ENCODE results near the gene PIEZO2. TPM values are rescaled to one million over a fixed set of nuclear protein-coding genes. Genes with fewer than 3 reads are reported as not detected.
"Not testable (repeated sequence)": the region's sequence is repeated elsewhere in the genome, so short reads cannot be mapped to it uniquely, and the experiment has no call there.

The PIEZO2 gene
- polyA plus RNA-seq (2013), result 1.4 and 1.6 TPM in 2 replicates

DNA sequence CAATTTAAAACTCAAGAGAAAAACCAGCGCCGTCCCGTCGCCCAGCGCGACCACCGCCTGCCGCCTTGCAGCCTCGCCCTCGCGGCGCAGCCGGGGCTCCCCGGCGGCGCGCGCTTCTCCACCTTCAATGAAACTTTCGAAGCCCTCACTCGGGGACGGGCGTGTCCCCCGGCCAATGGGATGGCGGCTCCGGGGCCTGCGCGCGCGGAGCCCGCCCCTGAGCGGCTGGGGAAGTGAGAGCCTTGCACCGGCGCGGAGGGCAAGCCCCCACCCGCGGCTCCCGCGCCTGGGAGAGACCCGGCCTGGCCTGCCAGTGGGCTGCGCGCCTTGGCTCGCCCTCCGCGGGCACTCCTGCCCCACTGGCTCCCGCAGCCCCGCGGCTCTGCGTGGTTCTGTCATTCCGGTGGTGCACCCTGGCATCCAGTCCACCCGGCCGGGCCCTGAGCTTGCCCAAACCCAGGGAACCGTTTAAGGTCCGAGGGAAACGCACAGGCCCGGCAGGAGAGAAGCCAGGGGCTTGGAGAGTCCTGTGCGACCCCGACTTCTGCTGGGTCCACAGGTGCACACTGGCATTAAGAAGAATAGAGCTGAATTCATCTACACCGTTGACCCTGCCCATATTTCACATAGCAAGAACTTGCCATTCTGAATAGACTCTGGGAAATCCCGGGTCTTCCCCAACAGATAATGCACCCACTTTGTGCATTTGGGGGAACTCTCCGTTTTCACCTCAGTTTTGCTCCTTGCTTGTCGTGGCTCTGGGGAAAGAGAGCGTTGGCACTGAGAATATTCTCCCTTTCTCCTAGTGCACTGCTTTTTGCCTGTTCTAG is at the start of gene PIEZO2:
PIEZO2 (minus strand) TSS at position 129 of the 830 bp plus-strand sequence. CDS start 981 bp downstream, outside the sequence.
- Histone ChIP-seq H3K4me2 (ENCODE audit: low read length) (peak within 1 kb of the TSS; percentile 86), H3K27ac (ENCODE audit: low read depth, low read length) (no peak within 1 kb of the TSS), H4K8ac (ENCODE audit: low read depth, low read length) (peak within 1 kb of the TSS; percentile 32), H2AK5ac (ENCODE audit: low read length) (no peak within 1 kb of the TSS), H4K12ac (ENCODE audit: low read depth, low read length) (peak within 1 kb of the TSS; percentile 51), H2BK120ac (ENCODE audit: insufficient read depth, low read length, poor library complexity) (peak within 1 kb of the TSS; percentile 24), H3K9ac (ENCODE audit: low read length) (no peak within 1 kb of the TSS), H2BK5ac (ENCODE audit: low read depth, low read length, poor library complexity) (no peak within 1 kb of the TSS), H3K14ac (ENCODE audit: low read length) (peak within 1 kb of the TSS; percentile 25), H3K4me1 (ENCODE audit: control insufficient read depth in 1 of 2, insufficient read depth in 2 of 2, low read length in 2 of 2) (peaks cover 10% of the 10 kb centered on the region in 2 experiments), H3K9me3 (ENCODE audit: insufficient read depth, low read depth, low read length) (peaks cover 1% of the 10 kb centered on the region), H3K36me3 (ENCODE audit: control insufficient read depth in 1 of 2, insufficient read depth in 2 of 2, low read length in 2 of 2) (no peaks in the 10 kb centered on the region), H3K79me2 (ENCODE audit: control insufficient read depth, insufficient read depth, low read length, poor library complexity) (no peaks in the 10 kb centered on the region), H3K4ac (ENCODE audit: low read depth, low read length) (no peak within 1 kb of the TSS), H2AFZ (ENCODE audit: insufficient read depth, low read length, poor library complexity) (peak within 1 kb of the TSS; percentile 81), H4K91ac (ENCODE audit: low read depth, low read length) (no peak within 1 kb of the TSS), H3K18ac (ENCODE audit: low read length) (peak within 1 kb of the TSS; percentile 56), H3K27me3 (ENCODE audit: insufficient read depth, low read length) (peaks cover 41% of the 10 kb centered on the region), H3K79me1 (ENCODE audit: low read length) (no peaks in the 10 kb centered on the region), H3K23ac (ENCODE audit: low read length) (no peak within 1 kb of the TSS), H3K4me3 (ENCODE audit: low read depth, low read length) (peak within 1 kb of the TSS; percentile 65), H2BK12ac (ENCODE audit: low read length) (no peak within 1 kb of the TSS)
- WGBS (ENCODE audit: extremely low coverage, insufficient coverage, insufficient read length), result no CpG with 5 or more reads among the region's 62 CpGs
- DNase-seq, result no peak

- Histone ChIP-seq H2BK12ac (ENCODE audit: low read length) (no peak overlapping the region), H3K79me1 (ENCODE audit: low read length) (no peaks in the 10 kb centered on the region), H4K12ac (ENCODE audit: low read depth, low read length) (no peak overlapping the region), H4K8ac (ENCODE audit: low read depth, low read length) (no peak overlapping the region), H3K9ac (ENCODE audit: low read length) (no peak overlapping the region), H3K79me2 (ENCODE audit: control insufficient read depth, insufficient read depth, low read length, poor library complexity) (no peaks in the 10 kb centered on the region), H2AFZ (ENCODE audit: insufficient read depth, low read length, poor library complexity) (no peak overlapping the region), H3K18ac (ENCODE audit: low read length) (no peak overlapping the region), H2BK120ac (ENCODE audit: insufficient read depth, low read length, poor library complexity) (no peak overlapping the region), H4K91ac (ENCODE audit: low read depth, low read length) (no peak overlapping the region), H3K9me3 (ENCODE audit: insufficient read depth, low read depth, low read length) (no peaks in the 10 kb centered on the region), H2BK5ac (ENCODE audit: low read depth, low read length, poor library complexity) (no peak overlapping the region), H3K27ac (ENCODE audit: low read depth, low read length) (no peak overlapping the region), H3K4me2 (ENCODE audit: low read length) (no peak overlapping the region), H3K4me3 (ENCODE audit: low read depth, low read length) (no peak overlapping the region), H3K4me1 (ENCODE audit: control insufficient read depth in 1 of 2, insufficient read depth in 2 of 2, low read length in 2 of 2) (no peaks in the 10 kb centered on the region), H3K36me3 (ENCODE audit: control insufficient read depth in 1 of 2, insufficient read depth in 2 of 2, low read length in 2 of 2) (no peaks in the 10 kb centered on the region), H3K14ac (ENCODE audit: low read length) (no peak overlapping the region), H3K23ac (ENCODE audit: low read length) (no peak overlapping the region), H3K27me3 (ENCODE audit: insufficient read depth, low read length) (no peaks in the 10 kb centered on the region), H3K4ac (ENCODE audit: low read depth, low read length) (no peak overlapping the region), H2AK5ac (ENCODE audit: low read length) (no peak overlapping the region)
- DNase-seq, result no peak
- WGBS (ENCODE audit: extremely low coverage, insufficient coverage, insufficient read length), result no CpG with 5 or more reads among the region's 2 CpGs
Observed at GRCh38 chr18:11183637-11184036, 34.3 kb upstream of the PIEZO2 start.

GRCh38 chr18:11181629-11182028 is 32.3 kb upstream of the PIEZO2 start:
- WGBS (ENCODE audit: extremely low coverage, insufficient coverage, insufficient read length), result no CpG with 5 or more reads among the region's 1 CpG
- not testable (repeated sequence) for H2AFZ ChIP-seq (ENCODE audit: insufficient read depth, low read length, poor library complexity); H2BK5ac ChIP-seq (ENCODE audit: low read depth, low read length, poor library complexity); H3K9ac ChIP-seq (ENCODE audit: low read length); H3K27me3 ChIP-seq (ENCODE audit: insufficient read depth, low read length); H3K18ac ChIP-seq (ENCODE audit: low read length); H3K9me3 ChIP-seq (ENCODE audit: insufficient read depth, low read depth, low read length); H4K91ac ChIP-seq (ENCODE audit: low read depth, low read length); H3K79me2 ChIP-seq (ENCODE audit: control insufficient read depth, insufficient read depth, low read length, poor library complexity); H3K4me3 ChIP-seq (ENCODE audit: low read depth, low read length); H4K8ac ChIP-seq (ENCODE audit: low read depth, low read length); H3K23ac ChIP-seq (ENCODE audit: low read length); H3K4me2 ChIP-seq (ENCODE audit: low read length); H3K4me1 ChIP-seq (ENCODE audit: control insufficient read depth in 1 of 2, insufficient read depth in 2 of 2, low read length in 2 of 2); H3K36me3 ChIP-seq (ENCODE audit: control insufficient read depth in 1 of 2, insufficient read depth in 2 of 2, low read length in 2 of 2); H3K79me1 ChIP-seq (ENCODE audit: low read length); H2BK12ac ChIP-seq (ENCODE audit: low read length); DNase-seq; H4K12ac ChIP-seq (ENCODE audit: low read depth, low read length); H3K14ac ChIP-seq (ENCODE audit: low read length); H2AK5ac ChIP-seq (ENCODE audit: low read length); H3K4ac ChIP-seq (ENCODE audit: low read depth, low read length); H3K27ac ChIP-seq (ENCODE audit: low read depth, low read length); H2BK120ac ChIP-seq (ENCODE audit: insufficient read depth, low read length, poor library complexity)

GRCh38 chr18:11179959-11180519 is 30.7 kb upstream of the PIEZO2 start:
- H3K9ac ChIP-seq (ENCODE audit: low read length), result no peak overlapping the region
- no peak overlapping the region for H4K12ac ChIP-seq (ENCODE audit: low read depth, low read length)
- H3K23ac ChIP-seq (ENCODE audit: low read length), result no peak overlapping the region
- H3K4ac ChIP-seq (ENCODE audit: low read depth, low read length), result no peak overlapping the region
- no peak overlapping the region for H3K27ac ChIP-seq (ENCODE audit: low read depth, low read length)
- no peak overlapping the region for H2AFZ ChIP-seq (ENCODE audit: insufficient read depth, low read length, poor library complexity)
- no peak overlapping the region for H2BK120ac ChIP-seq (ENCODE audit: insufficient read depth, low read length, poor library complexity)
- no CpG with 5 or more reads among the region's 6 CpGs for WGBS (ENCODE audit: extremely low coverage, insufficient coverage, insufficient read length)
- no peak overlapping the region for H3K4me2 ChIP-seq (ENCODE audit: low read length)
- no peak overlapping the region for H4K8ac ChIP-seq (ENCODE audit: low read depth, low read length)
- H3K79me1 ChIP-seq (ENCODE audit: low read length), result no peaks in the 10 kb centered on the region
- H3K4me3 ChIP-seq (ENCODE audit: low read depth, low read length), result no peak overlapping the region
- no peaks in the 10 kb centered on the region for H3K36me3 ChIP-seq (ENCODE audit: control insufficient read depth in 1 of 2, insufficient read depth in 2 of 2, low read length in 2 of 2)
- H2AK5ac ChIP-seq (ENCODE audit: low read length), result no peak overlapping the region
- no peaks in the 10 kb centered on the region for H3K9me3 ChIP-seq (ENCODE audit: insufficient read depth, low read depth, low read length)
- H2BK12ac ChIP-seq (ENCODE audit: low read length), result no peak overlapping the region
- no peak overlapping the region for H4K91ac ChIP-seq (ENCODE audit: low read depth, low read length)
- no peaks in the 10 kb centered on the region for H3K79me2 ChIP-seq (ENCODE audit: control insufficient read depth, insufficient read depth, low read length, poor library complexity)
- no peaks in the 10 kb centered on the region for H3K27me3 ChIP-seq (ENCODE audit: insufficient read depth, low read length)
- no peak overlapping the region for H3K14ac ChIP-seq (ENCODE audit: low read length)
- H3K18ac ChIP-seq (ENCODE audit: low read length), result no peak overlapping the region
- no peak for DNase-seq
- no peak overlapping the region for H2BK5ac ChIP-seq (ENCODE audit: low read depth, low read length, poor library complexity)
- no peaks in the 10 kb centered on the region for H3K4me1 ChIP-seq (ENCODE audit: control insufficient read depth in 1 of 2, insufficient read depth in 2 of 2, low read length in 2 of 2)
